Vagina (tissue), 2 donors: ENCODE data around the gene TNNT1. TPM values are rescaled to one million over a fixed set of nuclear protein-coding genes. Genes with fewer than 3 reads are reported as not detected.

Source experiments
- DNase-seq, 2 donors: peaks; one replicate each; pipeline ENCODE4 v3.0.0-alpha.2; 2017; ENCODE audit errors: extremely low spot score in 2 of 2
- H3K27ac ChIP-seq: fragments of 200-600 bp; sonication (generic); one replicate; pipeline ENCODE4 v1.5.1; 2019
- H3K27me3 ChIP-seq: fragments of 200-600 bp; sonication (generic); one replicate; pipeline ENCODE4 v1.5.1; 2019
- H3K36me3 ChIP-seq, 2 donors: fragments of 200-600 bp; sonication (generic); one replicate each; pipeline ENCODE4 v1.5.1; 2017 to 2019
- H3K4me1 ChIP-seq: fragments of 200-600 bp; sonication (generic); one replicate; pipeline ENCODE4 v1.5.1; 2019
- H3K4me3 ChIP-seq, 2 donors: fragments of 200-600 bp; sonication (generic); 1 replicate in 1 of 2; 2 replicates in 1 of 2; pipeline ENCODE4 v1.5.1; 2016 to 2019
- H3K9me3 ChIP-seq: fragments of 200-600 bp; sonication (generic); one replicate; pipeline ENCODE4 v1.5.1; 2019
- CTCF ChIP-seq, 3 experiments: fragments of 450-650 bp in 2 of 3; fragments of 200-600 bp in 1 of 3; sonication (generic) in 1 of 3; IDR thresholded peaks; one replicate each; pipeline ENCODE4 v1.5.1; 2017 to 2019; ENCODE audit warnings: antibody characterized with exemption in 3 of 3, mild to moderate bottlenecking in 2 of 3, moderate library complexity in 2 of 3
- POLR2A ChIP-seq, 2 donors: fragments of 450-650 bp; IDR thresholded peaks; one replicate each; pipeline ENCODE4 v1.6.1; 2017; ENCODE audit warnings: antibody characterized with exemption in 2 of 2, mild to moderate bottlenecking in 2 of 2, moderate library complexity in 2 of 2
- POLR2AphosphoS5 ChIP-seq, 2 donors: sonication (generic); formaldehyde crosslinking; IDR thresholded peaks; one replicate each; pipeline ENCODE4 v1.9.0; 2017; ENCODE audit warnings: antibody characterized with exemption in 2 of 2, mild to moderate bottlenecking in 2 of 2, low read depth in 1 of 2; ENCODE audit not compliant: insufficient read depth in 1 of 2
- intact Hi-C: fragments of 100-400 bp; cut with DNase I; formaldehyde crosslinking; loops from one replicate; pipeline ENCODE4 v1.15.1; 2023
- total RNA-seq: library from RNA; depleted of rRNA; stranded (reverse); fragments of >200 nt; gene quantifications from one replicate; pipeline ENCODE4 v1.2.3, GENCODE V29; 2016

The TNNT1 gene
- total RNA-seq, result 9.1 TPM

GRCh38 chr19:55149078-55150003 is at the start of gene TNNT1:
TNNT1 (minus strand) TSS chr19:55149206; CDS start chr19:55147157, 2,049 bp downstream.
- intact Hi-C loops, result loop anchor here (10.0 kb wide), 2 partner anchors 265 to 355 kb away; no protein-coding TSS in a partner anchor
- no peak within 1 kb of the TSS for H3K27ac ChIP-seq
- no peaks in the 10 kb centered on the region for H3K9me3 ChIP-seq
- no peak within 1 kb of the TSS for H3K4me3 ChIP-seq
- no peak for DNase-seq
- no peaks in the 10 kb centered on the region for H3K36me3 ChIP-seq
- H3K27me3 ChIP-seq, result peaks cover 4% of the 10 kb centered on the region
- H3K4me1 ChIP-seq, result peaks cover 9% of the 10 kb centered on the region
- TF ChIP-seq POLR2AphosphoS5 (IDR thresholded peaks at IDR 0.05; ENCODE audit: insufficient read depth in 1 of 2, low read depth in 1 of 2), result no peak

- no peaks in the 10 kb centered on the region for H3K9me3 ChIP-seq
- no peaks in the 10 kb centered on the region for H3K27me3 ChIP-seq
- intact Hi-C loops, result no loop called here
- H3K4me3 ChIP-seq, result no peak overlapping the region
- no peak for TF ChIP-seq POLR2AphosphoS5 (IDR thresholded peaks at IDR 0.05; ENCODE audit: insufficient read depth in 1 of 2, low read depth in 1 of 2)
- TF ChIP-seq POLR2A (IDR thresholded peaks at IDR 0.05), result no peak
- no peak for TF ChIP-seq CTCF (IDR thresholded peaks at IDR 0.05)
- no peak for DNase-seq
- no peak overlapping the region for H3K27ac ChIP-seq
- H3K36me3 ChIP-seq, result no peaks in the 10 kb centered on the region
- H3K4me1 ChIP-seq, result no peaks in the 10 kb centered on the region
Observed at GRCh38 chr19:55198651-55199050, 49.6 kb upstream of the TNNT1 start.

GRCh38 chr19:55197528-55197927 is 48.5 kb upstream of the TNNT1 start:
- H3K36me3 ChIP-seq, result no peaks in the 10 kb centered on the region
- no peaks in the 10 kb centered on the region for H3K27me3 ChIP-seq
- intact Hi-C loops, result no loop called here
- no peaks in the 10 kb centered on the region for H3K9me3 ChIP-seq
- H3K4me3 ChIP-seq, result no peak overlapping the region
- no peak for DNase-seq
- TF ChIP-seq POLR2AphosphoS5 (IDR thresholded peaks at IDR 0.05; ENCODE audit: insufficient read depth in 1 of 2, low read depth in 1 of 2) (no peak), CTCF (IDR thresholded peaks at IDR 0.05) (no peak)
- no peaks in the 10 kb centered on the region for H3K4me1 ChIP-seq
- H3K27ac ChIP-seq, result no peak overlapping the region

GRCh38 chr19:55196803-55197202 is 47.8 kb upstream of the TNNT1 start:
- TF ChIP-seq CTCF (IDR thresholded peaks at IDR 0.05), result no peak
- no peak for TF ChIP-seq POLR2AphosphoS5 (IDR thresholded peaks at IDR 0.05; ENCODE audit: insufficient read depth in 1 of 2, low read depth in 1 of 2)
- no peak for TF ChIP-seq POLR2A (IDR thresholded peaks at IDR 0.05)
- H3K9me3 ChIP-seq, result no peaks in the 10 kb centered on the region
- no peak overlapping the region for H3K27ac ChIP-seq
- no peak overlapping the region for H3K4me3 ChIP-seq
- intact Hi-C loops, result no loop called here
- H3K27me3 ChIP-seq, result no peaks in the 10 kb centered on the region
- H3K4me1 ChIP-seq, result no peaks in the 10 kb centered on the region
- no peaks in the 10 kb centered on the region for H3K36me3 ChIP-seq
- DNase-seq, result no peak

- Histone ChIP-seq H3K36me3 (no peaks in the 10 kb centered on the region), H3K9me3 (no peaks in the 10 kb centered on the region), H3K27me3 (no peaks in the 10 kb centered on the region), H3K27ac (no peak overlapping the region), H3K4me3 (no peak overlapping the region), H3K4me1 (no peaks in the 10 kb centered on the region)
- intact Hi-C loops, result no loop called here
- TF ChIP-seq POLR2AphosphoS5 (IDR thresholded peaks at IDR 0.05; ENCODE audit: insufficient read depth in 1 of 2, low read depth in 1 of 2), result no peak
- TF ChIP-seq CTCF (IDR thresholded peaks at IDR 0.05), result no peak
- no peak for TF ChIP-seq POLR2A (IDR thresholded peaks at IDR 0.05)
- DNase-seq, result no peak
Observed at GRCh38 chr19:55193481-55193880, 44.5 kb upstream of the TNNT1 start.
